Measurements from ENCODE around the gene SPACA6.

The SPACA6 gene

DNA sequence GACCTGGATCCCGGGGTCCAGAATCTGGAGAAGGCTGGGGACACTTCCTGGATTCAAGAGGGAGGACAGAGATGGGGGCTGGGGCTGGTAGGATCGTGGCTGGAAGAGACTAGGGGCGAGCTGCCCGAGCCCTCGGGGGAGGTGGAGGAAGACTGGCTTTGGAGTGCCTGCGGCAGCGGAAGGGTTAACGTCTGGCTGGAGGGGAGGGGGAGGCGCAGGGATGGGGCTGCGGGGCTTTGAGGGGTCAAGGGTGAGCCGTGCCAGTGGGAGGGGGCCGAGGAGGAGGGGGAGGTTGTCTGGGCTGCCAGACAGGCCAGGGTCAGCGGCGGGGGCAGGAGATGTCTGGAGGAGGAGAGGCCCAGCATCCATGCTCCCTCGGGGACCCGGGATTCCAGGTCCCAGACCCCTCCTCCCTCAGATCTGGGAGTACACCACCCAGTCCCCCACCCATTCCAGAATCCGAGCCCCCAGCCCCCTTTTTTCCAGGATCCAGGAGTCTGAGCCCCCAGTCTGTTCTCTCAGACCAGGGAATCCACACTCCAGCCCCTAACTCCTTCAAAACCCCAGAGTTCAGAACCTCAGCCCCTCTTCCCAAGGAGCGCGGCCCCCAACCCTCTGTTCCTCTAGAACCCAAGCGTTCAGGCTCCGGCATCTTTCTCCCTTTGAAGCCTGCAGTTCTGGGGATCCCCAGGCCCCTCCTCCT, 3.2 kb upstream of the SPACA6 start:
- DNase-seq: peak; percentile 10

DNA sequence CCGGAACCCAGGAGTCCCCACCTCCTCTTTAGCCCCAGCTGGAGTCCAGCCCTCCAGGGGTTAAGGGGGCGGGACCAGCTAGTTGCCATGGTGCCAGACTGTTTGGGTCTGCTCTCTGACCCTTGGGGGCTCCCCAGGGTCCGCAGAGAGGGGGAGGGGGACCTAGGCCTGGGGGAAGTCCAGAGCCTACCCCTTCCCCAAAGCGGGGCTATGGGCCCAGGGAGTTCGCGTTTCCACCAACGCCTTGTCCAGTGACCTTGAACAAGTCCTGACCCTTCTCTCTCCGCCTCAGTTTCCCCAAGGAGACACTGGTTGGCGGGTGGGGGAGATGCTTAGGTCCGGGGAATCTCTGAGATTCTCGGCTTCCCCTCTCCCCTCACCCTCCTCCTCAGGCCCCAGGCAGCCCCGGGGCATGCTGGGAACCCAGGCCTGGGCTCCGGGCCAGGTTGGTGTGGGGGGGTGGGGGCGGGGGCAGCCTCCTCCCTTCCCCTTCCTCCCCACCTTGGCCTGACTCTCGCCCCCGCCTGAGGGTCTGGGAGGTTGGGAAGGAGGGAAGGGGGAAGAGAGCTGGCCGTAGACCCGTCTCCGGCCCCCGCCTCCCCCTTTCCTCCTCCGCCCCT, 2.6 kb upstream of the SPACA6 start:
- peak; percentile 56 for DNase-seq

DNA sequence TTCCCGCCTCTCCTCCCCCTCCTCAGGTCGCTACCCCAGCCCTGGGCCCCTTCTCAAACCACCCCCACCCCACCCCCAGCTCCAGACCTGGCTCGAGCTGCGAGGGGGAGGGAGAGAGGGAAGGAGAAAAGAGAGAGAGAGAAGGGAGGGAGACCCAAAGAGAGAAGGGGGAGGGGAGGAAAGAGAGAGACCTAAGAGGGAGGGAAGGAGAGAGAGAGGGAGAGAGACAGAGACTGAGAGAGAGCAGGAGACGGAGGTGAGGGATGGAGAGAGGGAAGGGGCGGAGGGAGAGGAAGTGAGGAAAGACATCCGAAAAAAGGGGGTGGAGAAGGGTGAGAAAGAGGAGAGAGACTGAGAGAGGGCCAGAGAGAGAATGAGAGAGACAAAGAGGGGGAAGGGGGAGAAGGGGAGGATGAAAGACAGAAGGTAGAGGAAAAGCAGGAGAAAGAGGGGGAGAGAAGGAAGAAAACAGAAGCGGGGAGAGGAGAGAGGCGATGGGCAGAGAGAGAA, 2.0 kb upstream of the SPACA6 start:
- DNase-seq: peak; percentile 28

DNA sequence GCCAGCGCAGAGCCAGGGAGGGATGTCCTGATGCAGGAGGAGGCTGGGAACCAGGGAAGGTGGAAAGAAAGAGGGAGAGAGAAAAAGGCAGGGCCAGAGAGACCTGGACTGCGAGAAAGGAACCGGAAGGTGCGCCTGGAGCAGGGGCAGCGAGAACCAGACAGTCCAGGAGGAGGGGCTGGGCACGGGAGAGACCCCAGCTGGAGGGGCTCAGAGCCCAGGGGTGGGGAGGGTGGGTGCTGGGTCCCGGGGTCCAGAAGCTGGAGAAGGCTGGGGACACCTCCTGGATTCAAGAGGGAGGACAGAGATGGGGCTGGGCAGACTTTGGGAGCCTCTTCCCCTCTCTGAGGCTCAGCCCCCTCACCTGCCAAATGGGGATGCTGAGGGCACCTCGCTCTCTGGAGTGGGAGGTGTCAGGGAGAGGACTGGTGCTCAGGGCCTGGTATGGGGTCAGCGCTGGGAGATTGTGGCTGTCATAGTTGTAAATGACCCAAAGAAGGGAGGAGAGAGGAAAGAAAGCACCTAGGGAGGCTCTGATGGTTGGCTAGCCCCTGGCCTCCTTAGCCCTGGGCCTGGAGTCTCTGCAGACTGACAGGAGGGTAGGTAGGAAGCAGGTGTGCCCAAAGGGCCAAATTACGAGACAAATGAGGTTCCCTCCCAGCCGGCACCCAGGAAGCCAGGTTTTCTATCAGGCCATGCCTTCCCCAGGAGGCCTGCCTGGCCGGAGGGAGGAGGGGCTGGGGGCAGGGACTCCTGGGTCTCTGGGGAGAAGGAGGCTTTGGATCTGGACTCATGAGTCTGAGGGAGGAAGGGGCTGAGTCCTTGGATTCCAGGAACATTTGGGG, 1.3 kb upstream of the SPACA6 start:
- no peak for DNase-seq

DNA sequence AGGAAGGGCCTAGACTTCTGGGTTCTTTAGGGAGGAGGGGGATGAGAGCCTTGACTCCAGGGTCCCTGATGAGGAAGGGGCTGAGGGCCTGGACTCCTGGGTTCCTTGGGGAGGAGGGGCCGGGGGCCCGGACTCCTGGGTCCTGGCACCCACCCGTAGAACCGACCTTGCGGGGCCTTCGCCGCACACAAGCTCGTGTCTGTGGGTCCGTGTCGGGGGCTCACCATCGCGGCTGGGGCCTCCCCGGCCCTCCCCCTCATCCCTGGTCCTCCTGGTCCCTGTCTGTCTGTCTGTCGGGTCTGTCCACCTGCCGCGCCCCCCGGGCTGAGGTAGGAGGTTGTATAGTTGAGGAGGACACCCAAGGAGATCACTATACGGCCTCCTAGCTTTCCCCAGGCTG, 662 bp upstream of the SPACA6 start:
- DNase-seq: no peak

DNA sequence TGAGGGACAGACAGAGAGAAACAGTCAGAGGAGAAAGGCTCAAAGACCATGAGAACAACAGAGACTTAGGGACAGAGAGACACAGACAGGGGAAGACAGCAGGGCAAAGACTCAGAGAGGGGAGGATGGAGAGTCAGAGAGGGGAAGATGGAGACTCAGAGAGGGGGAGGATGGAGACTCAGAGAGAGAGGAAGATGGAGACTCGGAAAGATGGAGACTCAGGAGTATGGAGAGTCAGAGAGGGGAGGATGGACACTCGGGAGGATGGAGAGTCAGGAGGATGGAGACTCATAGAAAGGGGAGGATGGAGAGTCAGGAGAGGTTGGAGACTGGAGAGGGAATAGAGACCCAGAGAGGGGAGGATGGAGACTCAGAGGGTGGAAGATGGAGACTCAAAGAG, 689 bp downstream of the SPACA6 start:
- DNase-seq: no peak

DNA sequence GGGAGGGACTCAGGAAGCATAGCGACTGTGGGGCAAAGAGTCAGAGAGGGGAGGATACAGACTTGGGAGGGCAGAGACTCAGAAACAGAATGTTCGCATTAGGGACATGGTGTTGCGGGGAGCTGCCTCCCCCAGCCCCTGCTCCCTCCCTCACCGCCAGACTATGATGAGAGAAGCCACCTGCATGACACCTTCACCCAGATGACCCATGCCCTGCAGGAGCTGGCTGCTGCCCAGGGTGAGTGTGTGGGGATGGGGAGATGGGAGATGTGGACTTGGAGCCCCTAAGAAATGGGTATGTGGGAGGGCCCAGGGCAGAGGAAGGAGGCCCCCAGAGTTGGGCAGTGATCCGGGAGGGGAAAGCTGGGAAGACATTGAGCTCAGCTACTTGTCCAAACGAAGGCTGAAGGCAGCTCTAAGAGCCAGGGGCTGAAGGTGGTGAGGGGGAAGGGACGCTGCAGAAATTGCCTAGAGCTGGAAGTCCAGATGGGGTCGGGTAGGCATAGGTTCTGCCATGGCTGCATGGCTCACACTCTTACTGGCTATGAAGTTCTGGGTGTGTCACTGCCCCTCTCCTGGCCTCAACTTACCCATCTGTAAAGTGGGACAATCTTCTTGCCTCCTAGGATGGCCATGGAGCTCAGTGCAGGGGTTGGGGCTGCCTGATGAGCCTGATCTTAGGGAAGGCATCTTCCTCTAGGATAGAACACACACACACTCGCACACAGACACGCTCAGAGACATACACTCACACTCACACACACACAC, 1.4 kb downstream of the SPACA6 start:
- DNase-seq: no peak

DNA sequence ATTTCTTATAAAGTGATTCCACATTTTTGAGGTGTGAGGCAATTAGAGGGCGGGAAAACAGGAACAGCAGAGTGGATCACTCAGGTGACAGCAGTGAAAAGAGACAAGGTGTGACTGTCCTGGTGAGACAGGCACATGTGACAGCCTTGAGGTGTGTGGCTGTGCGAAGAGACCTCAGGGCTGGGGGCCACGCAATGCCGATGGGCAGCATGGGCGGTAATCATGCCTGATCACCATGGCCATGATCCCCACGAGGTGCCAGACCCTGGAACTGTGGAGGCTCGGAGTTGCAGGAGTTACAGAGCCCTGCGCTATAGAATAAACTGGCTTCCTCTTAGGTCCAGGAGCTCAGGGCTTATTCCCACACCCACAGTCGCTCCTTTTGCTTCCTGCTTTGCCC, 2.0 kb downstream of the SPACA6 start:
- no peak for DNase-seq

DNA sequence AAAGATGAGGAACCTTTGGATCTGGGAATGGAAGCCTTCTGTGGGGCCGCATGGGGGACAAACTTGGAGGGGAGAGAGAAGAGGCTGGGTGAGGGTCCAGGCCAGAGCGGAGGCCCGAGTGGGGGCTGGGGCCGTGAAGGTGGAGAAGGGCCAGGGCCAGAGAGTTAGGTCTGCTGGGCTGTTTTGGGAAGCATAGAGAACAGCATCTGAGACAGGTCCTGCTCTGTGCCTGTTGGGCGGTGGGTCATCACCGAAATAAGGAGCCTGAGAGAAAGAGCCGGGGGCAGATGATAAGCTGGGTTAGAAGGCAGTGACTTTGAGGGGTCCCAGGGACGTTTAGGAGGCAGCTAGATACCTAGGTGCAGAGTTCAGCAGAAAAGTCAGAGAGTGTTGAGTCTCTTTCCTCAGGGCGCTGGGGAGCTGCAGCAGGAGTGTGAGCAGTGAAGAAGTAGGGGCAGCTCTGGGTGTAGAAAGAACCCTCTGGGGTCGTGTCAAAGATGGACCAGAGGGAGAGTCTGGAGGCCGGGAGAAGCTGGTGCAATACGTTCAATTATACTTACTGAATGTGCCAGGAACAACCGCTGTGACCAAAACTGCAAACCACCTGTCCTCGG, 2.7 kb downstream of the SPACA6 start:
- DNase-seq: no peak

DNA sequence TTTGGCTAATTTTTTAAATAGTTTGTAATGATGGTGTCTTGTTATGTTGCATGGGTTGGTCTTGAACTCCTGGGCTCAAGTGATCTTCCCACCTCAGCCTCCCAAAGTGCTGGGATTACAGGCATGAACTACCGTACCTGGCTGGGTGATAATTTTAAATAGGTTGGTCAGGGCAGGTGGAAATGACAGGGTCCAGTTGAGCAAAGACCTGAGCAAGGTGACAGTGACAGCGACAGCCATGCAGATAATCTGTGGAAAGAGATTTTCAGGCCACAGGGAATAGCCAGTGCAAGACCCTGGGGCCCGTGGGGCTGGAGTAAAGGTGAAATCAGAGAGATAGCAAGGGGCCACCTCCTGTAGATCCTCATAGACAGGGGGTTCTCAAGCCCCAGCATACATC, 3.5 kb downstream of the SPACA6 start:
- DNase-seq: no peak

DNA sequence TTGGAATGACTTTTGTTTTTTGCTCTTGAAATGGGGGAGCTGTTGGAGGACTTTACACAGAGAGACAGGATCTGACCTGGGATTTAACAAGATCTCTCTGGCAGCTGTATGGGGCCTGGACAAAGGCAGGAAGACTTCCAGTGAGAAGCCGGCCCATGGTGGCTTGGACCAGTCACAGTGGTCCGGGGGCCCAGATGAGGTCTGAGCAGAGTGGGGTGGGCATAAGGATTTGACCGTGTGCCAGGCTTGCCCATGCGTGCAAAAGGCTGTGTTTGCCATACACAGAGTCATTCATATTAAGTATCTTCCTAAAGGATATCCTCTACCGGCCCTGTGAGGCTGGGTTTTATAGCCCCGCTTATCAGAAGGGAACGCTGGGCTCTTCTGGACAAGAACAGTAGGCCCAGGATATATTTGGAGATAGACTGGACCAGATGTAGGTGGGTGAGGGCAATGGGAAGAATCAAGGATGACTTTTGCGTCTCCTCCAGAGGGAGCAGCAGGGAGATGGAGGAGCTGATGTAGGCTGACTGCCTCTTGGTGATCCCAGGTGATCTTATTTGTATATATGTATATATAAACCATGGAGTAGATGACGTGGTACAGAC, 4.1 kb downstream of the SPACA6 start:
- no peak for DNase-seq

DNA sequence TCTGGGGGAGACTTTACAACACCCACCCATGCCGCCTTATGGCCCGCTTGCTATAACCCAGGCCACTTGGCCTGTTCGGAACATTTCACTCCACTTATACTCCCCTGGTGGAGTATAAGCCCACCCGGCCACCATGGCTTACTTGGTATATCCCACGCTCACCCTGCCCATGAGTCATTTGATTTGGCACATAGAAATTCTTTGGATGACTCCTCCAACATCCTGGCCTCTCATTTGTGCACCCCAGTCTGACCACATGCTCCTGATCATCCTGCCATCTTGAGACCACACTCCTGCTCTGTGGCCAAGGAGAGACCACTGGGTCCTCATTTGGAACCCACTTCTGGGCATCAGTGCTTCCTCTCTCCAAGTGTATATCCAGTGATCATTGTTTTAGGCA, 5.2 kb downstream of the SPACA6 start:
- no peak for DNase-seq

DNA sequence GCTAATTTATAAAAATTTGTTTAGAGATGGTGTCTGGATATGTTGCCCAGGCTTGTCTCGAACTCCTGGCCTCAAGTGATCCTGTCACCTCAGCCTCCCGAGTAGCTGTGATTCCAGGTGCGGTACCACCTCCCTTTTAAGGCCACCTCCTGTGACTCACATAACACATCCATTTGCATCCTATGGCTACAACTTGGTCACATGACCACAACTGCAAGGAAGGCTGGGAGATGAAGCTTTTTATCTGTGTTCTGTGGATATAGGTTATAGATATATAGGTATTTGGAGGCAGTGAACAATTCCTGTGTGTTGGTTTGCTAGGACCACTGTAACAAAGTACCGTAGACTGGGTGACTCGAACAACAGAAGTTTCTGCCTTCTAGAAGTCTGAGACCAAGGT, 6.0 kb downstream of the SPACA6 start:
- DNase-seq: no peak

DNA sequence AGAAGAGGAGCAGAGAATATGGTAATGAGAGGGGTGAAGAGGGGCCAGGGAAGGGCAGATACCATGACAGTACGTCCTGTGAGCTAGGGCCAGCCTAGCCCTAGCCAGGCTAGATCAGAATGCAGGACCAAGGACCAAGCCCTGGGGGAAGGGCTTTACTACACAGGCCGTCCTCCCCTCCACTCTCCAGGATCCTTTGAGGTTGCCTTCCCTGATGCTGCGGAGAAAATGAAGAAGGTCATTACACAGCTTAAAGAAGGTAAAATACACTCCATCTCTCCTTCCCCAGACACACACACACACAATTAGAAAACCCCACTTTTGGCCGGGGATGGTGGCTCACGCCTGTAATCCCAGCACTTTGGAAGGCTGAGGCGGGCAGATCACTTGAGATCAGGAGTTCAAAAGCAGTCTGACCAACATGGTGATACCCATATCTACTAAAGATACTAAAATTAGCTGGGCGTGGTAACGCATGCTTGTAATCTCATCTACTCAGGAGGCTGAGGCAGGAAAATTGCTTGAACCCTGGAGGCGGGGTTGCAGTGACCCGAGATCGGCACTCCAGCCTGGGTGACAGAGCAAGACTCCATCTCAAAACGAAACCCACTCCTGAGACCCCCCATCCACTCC, 8.5 kb downstream of the SPACA6 start:
- DNase-seq: no peak

DNA sequence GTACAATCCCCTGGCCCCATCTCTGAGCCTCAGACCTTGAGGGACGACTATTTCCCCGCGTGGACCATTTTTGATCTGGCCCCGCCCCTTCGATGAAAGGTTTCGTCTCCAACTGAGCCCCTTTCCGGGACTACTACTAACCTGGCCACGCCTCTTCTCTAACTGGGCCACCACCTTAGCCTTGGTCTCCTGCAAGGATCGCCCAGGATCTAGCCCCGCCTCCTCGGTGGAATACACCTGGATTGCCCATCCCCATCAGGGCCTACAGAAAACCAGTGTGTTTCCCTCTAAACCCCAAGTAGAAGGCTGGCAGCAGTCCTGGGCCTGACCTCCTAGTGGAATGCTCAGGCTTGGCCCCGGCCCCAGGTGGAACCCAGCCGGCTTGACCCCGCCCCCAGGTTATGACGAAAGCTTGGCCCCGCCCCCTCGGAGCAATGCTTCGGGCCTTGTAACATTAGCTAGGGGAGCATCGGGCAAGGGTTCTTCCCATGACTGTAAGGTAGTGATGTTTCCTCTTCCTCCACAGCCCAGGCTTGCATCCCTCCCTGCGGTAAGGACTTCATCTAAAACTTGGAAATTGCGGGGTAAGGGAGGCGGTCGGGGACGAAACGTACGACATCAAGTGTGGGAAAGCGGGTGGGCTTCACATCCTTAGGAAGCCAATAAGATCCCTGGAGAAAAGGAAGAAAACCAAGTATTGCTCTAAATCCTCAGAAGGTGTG, 9.1 kb downstream of the SPACA6 start:
- no peak for DNase-seq

DNA sequence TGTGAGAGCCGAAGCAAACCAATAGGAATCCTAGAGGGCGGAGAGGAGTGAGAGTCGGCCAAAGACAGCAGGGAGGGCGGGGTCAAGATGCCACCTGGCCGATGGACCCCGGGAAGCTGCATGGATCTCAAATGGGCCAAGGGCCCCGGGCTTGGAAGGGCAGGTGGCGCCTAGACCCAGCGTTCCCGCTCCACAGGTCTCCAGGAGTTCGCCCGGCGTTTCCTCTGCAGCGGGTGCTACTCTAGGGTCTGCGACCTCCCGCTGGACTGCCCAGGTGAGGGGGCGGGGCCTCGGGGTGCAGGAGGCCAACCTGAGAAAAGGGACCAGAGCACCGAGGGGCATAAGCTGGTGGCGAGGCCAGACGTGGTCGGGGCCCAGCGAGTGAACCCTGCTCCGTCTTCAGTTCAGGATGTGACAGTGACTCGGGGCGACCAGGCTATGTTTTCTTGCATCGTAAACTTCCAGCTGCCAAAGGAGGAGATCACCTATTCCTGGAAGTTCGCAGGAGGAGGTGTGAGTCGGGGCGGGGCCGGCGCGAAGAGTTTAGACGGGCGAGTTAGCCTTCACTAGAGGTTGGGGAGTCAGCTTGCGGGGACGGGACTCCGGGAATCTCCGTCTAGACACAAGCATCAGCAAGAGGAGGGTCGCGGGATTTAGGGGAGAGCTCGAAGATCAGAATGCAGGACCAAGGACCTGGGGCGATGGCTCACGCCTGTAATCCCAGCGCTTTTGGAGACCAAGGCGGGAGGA, 9.9 kb downstream of the SPACA6 start:
- DNase-seq: no peak

DNA sequence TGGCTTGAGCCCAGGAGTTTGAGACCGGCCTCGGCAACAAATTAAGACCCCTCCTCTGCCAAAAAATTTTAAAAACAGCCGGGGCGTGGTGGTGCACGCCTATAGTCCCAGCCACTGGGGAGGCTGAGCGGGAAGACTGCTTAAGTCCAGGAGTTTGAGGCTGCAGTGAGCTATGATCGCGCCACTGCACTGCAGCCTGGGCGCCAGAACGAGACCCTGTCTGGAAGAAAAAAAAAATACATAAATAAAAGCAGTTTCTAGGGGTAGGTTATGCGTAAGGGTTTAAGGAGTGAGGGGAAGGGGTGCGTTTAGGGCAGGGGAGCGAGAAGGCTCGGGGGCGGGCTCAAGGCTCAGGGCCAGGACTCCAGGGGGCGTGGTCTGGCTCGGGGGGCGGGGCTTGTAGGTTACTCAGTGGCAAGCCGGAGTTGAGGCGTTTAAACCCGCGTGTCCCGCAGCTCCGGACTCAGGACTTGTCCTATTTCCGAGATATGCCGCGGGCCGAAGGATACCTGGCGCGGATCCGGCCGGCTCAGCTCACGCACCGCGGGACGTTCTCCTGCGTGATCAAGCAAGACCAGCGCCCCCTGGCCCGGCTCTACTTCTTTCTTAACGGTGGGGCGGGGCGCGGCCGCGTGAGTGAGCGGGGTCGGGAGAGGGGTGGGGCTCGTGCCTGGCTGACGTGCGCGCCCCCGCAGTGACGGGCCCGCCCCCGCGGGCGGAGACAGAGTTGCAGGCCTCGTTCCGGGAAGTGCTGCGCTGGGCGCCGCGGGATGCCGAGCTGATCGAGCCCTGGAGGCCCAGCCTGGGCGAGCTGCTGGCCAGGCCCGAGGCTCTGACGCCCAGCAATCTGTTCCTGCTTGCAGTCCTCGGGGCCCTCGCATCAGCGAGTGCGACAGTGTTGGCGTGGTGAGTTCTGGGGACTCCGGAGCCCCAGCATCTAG, 10.7 kb downstream of the SPACA6 start:
- peak; percentile 81 for DNase-seq

DNA sequence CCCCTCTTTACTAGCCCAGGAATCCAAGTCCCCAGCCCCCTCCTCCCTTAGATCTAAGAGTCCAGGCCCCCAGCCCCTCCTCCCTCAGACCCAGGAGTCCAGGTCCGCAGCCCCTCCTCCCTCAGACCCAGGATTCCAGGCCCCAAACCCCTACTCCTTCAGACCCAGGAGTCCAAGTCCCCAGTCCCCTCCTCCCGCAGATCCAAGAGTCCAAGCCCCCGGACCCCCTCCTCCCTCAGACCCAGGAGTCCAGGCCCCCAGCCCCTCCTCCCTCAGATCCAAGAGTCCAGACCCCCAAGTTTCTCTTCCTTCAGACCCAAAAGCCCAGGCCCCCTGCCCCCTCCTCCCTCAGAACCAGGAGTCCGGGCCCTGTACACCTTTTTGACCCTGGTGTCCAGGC, 11.5 kb downstream of the SPACA6 start:
- DNase-seq: no peak

DNA sequence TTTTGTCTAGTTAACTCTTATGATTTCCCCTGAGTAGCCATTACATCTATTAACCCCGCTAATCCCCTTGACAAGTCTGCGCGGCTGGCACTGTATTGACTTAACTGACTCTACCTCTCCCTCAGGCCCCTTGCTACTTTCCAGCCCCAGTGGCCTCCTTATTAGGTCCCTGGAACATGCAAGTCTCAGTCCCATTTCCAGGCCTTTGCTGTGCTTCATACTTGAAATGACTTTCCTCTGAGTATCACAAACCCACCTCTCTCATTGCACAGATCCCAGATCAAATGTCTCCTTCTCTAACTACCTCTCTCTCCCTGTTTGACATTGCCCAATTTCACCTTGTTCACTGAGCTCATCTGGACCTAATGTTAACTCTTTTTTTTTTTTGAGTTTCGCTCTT, 13.2 kb downstream of the SPACA6 start:
- DNase-seq: no peak
